Measurements from ENCODE around the gene PTTG1IP2.
"Not testable (repeated sequence)": the region's sequence is repeated elsewhere in the genome, so short reads cannot be mapped to it uniquely, and the experiment has no call there.

The PTTG1IP2 gene

GRCh38 chr7:90469554-90469953 is at the start of gene PTTG1IP2:
TSS of gene PTTG1IP2 (plus strand) at chr7:90469639. CDS start at chr7:90469787, 148 bp downstream.
- DNase-seq: no peak

GRCh38 chr7:90421651-90422050 is 47.8 kb upstream of the PTTG1IP2 start:
- no peak for DNase-seq

GRCh38 chr7:90424720-90425119 is 44.7 kb upstream of the PTTG1IP2 start:
- no peak for DNase-seq

GRCh38 chr7:90425376-90425775 is 44.1 kb upstream of the PTTG1IP2 start:
- DNase-seq: no peak

- DNase-seq: no peak
Measured at GRCh38 chr7:90430614-90431460, 38.6 kb upstream of the PTTG1IP2 start.

GRCh38 chr7:90432752-90433151 is 36.7 kb upstream of the PTTG1IP2 start:
- no peak for DNase-seq

GRCh38 chr7:90433221-90433620 is 36.2 kb upstream of the PTTG1IP2 start:
- DNase-seq: no peak

- no peak for DNase-seq
Measured at GRCh38 chr7:90445633-90446032, 23.8 kb upstream of the PTTG1IP2 start.

GRCh38 chr7:90446137-90446899 is 23.1 kb upstream of the PTTG1IP2 start:
- no peak for DNase-seq

GRCh38 chr7:90453259-90453891 is 16.1 kb upstream of the PTTG1IP2 start:
- no peak for DNase-seq

- DNase-seq: no peak
Measured at GRCh38 chr7:90453931-90454330, 15.5 kb upstream of the PTTG1IP2 start.

- no peak for DNase-seq
Measured at GRCh38 chr7:90455163-90456030, 14.0 kb upstream of the PTTG1IP2 start.

- DNase-seq: no peak
Measured at GRCh38 chr7:90458104-90458503, 11.3 kb upstream of the PTTG1IP2 start.

- no peak for DNase-seq
Measured at GRCh38 chr7:90459888-90460287, 9.6 kb upstream of the PTTG1IP2 start.

- DNase-seq: no peak
Measured at GRCh38 chr7:90461219-90461618, 8.2 kb upstream of the PTTG1IP2 start.

GRCh38 chr7:90463151-90463628 is 6.2 kb upstream of the PTTG1IP2 start:
- DNase-seq: not testable (repeated sequence)

- DNase-seq: no peak
Measured at GRCh38 chr7:90465816-90466215, 3.6 kb upstream of the PTTG1IP2 start.

GRCh38 chr7:90472805-90473540 is 3.5 kb downstream of the PTTG1IP2 start:
- DNase-seq: no peak

GRCh38 chr7:90473814-90474213 is 4.4 kb downstream of the PTTG1IP2 start:
- DNase-seq: no peak

GRCh38 chr7:90474284-90475210 is 5.1 kb downstream of the PTTG1IP2 start:
- DNase-seq: no peak

- no peak for DNase-seq
Measured at GRCh38 chr7:90483251-90483650, 13.8 kb downstream of the PTTG1IP2 start.

Measured in cortex of kidney (tissue), 1 donor.